Caco-2 (cell line): ENCODE results near the gene BORCS6. TPM values are rescaled to one million over a fixed set of nuclear protein-coding genes. Genes with fewer than 3 reads are reported as not detected.
A peak's percentile ranks its signal among the peaks of the same experiment; 100 is the strongest.

Experiments used
- BruUV-seq: library from RNA; stranded (reverse); fragments of 400-500 nt; replicated peaks from 2 replicates; lab custom pipeline; 2021; lab: Mats Ljungman, UMichigan
- CTCF ChIA-PET: fragments of 300-600 bp; sonication (Branson Sonifier 250); formaldehyde crosslinking; loops from one replicate; lab custom pipeline; 2022; ENCODE audit warnings: antibody characterized with exemption; lab: Charles Lee
- POLR2A ChIA-PET: fragments of 300-600 bp; sonication (Branson Sonifier 250); formaldehyde crosslinking; loops from one replicate; lab custom pipeline; 2022; ENCODE audit warnings: antibody characterized with exemption; lab: Charles Lee
- DNase-seq, 2 experiments: peaks; one replicate each; pipeline versions ENCODE4 v3.0.0 to v3.0.0-alpha.2; 2020 to 2022
- H3K27me3 ChIP-seq: replicated peaks from 2 replicates; pipeline ENCODE4 v1.6.0; 2011; ENCODE audit warnings: low read length; ENCODE audit not compliant: control insufficient read depth, insufficient read depth
- H3K36me3 ChIP-seq: 2 replicates; pipeline ENCODE4 v1.5.1; 2011; ENCODE audit warnings: low read length; ENCODE audit not compliant: control insufficient read depth, insufficient read depth
- H3K4me1 ChIP-seq: fragments of 250-450 bp; sonication (Bioruptor Pico); 2 replicates; pipeline ENCODE4 v1.5.1; 2020; ENCODE audit warnings: mild to moderate bottlenecking
- H3K4me3 ChIP-seq: 2 replicates; pipeline ENCODE4 v1.5.1; 2011; ENCODE audit warnings: low read depth, mild to moderate bottlenecking, control low read depth, low read length
- H3K9me3 ChIP-seq: fragments of 250-450 bp; sonication (Bioruptor Pico); 2 replicates; pipeline ENCODE4 v1.5.1; 2020; ENCODE audit warnings: mild to moderate bottlenecking, moderate library complexity
- H3K27ac Mint-ChIP-seq: one replicate; pipeline ENCODE4 v1.8.0; 2022; ENCODE audit warnings: mixed read lengths; ENCODE audit not compliant: unreplicated experiment
- H3K27me3 Mint-ChIP-seq: one replicate; pipeline ENCODE4 v1.8.0; 2022; ENCODE audit warnings: mixed read lengths; ENCODE audit not compliant: insufficient read depth, unreplicated experiment
- H3K36me3 Mint-ChIP-seq: one replicate; pipeline ENCODE4 v1.8.0; 2022; ENCODE audit warnings: mild to moderate bottlenecking, mixed read lengths; ENCODE audit not compliant: insufficient read depth, unreplicated experiment
- H3K4me1 Mint-ChIP-seq: one replicate; pipeline ENCODE4 v1.8.0; 2022; ENCODE audit warnings: low read depth, mixed read lengths; ENCODE audit not compliant: unreplicated experiment
- H3K4me3 Mint-ChIP-seq: one replicate; pipeline ENCODE4 v1.8.0; 2022; ENCODE audit warnings: mild to moderate bottlenecking, moderate library complexity, mixed read lengths; ENCODE audit not compliant: unreplicated experiment
- H3K9me3 Mint-ChIP-seq: one replicate; pipeline ENCODE4 v1.8.0; 2022; ENCODE audit warnings: mixed read lengths; ENCODE audit not compliant: unreplicated experiment
- intact Hi-C: fragments of 100-400 bp; cut with micrococcal nuclease; formaldehyde crosslinking; loops from one replicate; pipeline ENCODE4 v1.10.0; 2022; ENCODE audit not compliant: unreplicated experiment
- total RNA-seq: library from RNA; stranded (reverse); gene quantifications from 2 replicates; pipeline ENCODE4 v1.2.3, GENCODE V29; 2022
- TF ChIP-seq, protein P1 (sequence below), 2 experiments: fragments of 200-600 bp in 1 of 2; IDR thresholded peaks; 1 replicate in 1 of 2; 2 replicates in 1 of 2; pipeline versions ENCODE4 v1.5.1 to v1.8.0; 2011 to 2022; ENCODE audit warnings: antibody characterized with exemption in 1 of 2, control low read depth in 1 of 2, inconsistent platforms in 1 of 2, low read depth in 1 of 2, low read length in 1 of 2, mild to moderate bottlenecking in 1 of 2, moderate library complexity in 1 of 2; ENCODE audit not compliant: insufficient read depth in 1 of 2, severe bottlenecking in 1 of 2, unreplicated experiment in 1 of 2

BORCS6 gene
- total RNA-seq, 1 experiment from 2014 or later = 4.7 TPM

DNA sequence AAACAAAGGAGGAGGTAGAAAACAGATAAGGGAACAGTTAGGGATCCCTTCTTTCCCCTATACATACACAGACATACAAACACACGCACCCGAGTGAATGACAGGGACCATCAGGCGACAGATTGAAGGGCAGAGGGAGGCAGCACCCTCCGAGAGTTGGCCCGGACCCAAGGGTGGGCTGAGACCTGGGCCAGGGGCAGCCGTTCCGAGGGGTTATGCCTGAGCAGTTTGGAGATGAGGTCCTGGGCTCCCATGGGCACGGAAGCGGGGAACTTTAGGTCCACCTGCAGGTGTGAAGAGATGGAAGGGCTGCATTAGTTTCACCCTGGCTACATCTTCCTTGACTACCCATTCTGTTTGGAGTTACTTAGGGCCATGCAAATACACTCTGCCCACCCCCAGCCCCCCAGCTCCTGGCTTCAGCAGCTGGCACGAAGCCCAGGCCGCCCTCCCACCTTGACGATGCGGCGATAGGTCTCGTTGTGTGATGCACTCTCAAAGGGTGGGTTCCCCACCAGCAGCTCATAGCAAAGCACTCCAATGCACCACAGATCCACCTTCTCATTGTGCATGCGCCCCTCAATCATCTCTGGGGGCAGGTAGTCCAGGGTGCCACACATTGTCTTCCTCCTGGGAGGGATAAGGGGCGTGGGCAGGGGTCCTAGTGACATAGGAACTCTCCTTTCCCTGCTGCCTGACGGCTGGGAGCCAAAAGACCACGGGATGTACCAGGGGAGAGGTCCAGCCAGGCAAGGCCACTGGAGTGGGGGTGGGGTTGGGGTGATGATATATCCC is 15.0 kb upstream of the BORCS6 start:
- Mint-ChIP-seq H3K27ac (no peak overlapping the region), H3K27me3 (no peaks in the 10 kb centered on the region), H3K9me3 (no peaks in the 10 kb centered on the region), H3K4me1 (no peaks in the 10 kb centered on the region), H3K4me3 (no peak overlapping the region), H3K36me3 (peaks cover 58% of the 10 kb centered on the region)
- TF ChIP-seq, protein P1, sequence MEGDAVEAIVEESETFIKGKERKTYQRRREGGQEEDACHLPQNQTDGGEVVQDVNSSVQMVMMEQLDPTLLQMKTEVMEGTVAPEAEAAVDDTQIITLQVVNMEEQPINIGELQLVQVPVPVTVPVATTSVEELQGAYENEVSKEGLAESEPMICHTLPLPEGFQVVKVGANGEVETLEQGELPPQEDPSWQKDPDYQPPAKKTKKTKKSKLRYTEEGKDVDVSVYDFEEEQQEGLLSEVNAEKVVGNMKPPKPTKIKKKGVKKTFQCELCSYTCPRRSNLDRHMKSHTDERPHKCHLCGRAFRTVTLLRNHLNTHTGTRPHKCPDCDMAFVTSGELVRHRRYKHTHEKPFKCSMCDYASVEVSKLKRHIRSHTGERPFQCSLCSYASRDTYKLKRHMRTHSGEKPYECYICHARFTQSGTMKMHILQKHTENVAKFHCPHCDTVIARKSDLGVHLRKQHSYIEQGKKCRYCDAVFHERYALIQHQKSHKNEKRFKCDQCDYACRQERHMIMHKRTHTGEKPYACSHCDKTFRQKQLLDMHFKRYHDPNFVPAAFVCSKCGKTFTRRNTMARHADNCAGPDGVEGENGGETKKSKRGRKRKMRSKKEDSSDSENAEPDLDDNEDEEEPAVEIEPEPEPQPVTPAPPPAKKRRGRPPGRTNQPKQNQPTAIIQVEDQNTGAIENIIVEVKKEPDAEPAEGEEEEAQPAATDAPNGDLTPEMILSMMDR (IDR thresholded peaks at IDR 0.05; ENCODE audit: insufficient read depth in 1 of 2, low read depth in 1 of 2, low read length in 1 of 2, severe bottlenecking in 1 of 2, unreplicated experiment in 1 of 2) = no peak
- ChIA-PET CTCF (no interaction called here), POLR2A (no interaction called here)
- no peak overlapping the region for H3K4me3 ChIP-seq
- no peaks in the 10 kb centered on the region for H3K36me3 ChIP-seq
- no peak for DNase-seq
- intact Hi-C loops = no loop called here
- no peaks in the 10 kb centered on the region for H3K27me3 ChIP-seq
- no peaks in the 10 kb centered on the region for H3K9me3 ChIP-seq
- peaks cover 4% of the 10 kb centered on the region; the same call in 1 of the 2 replicates for H3K4me1 ChIP-seq
- no TSS peak for BruUV-seq

DNA sequence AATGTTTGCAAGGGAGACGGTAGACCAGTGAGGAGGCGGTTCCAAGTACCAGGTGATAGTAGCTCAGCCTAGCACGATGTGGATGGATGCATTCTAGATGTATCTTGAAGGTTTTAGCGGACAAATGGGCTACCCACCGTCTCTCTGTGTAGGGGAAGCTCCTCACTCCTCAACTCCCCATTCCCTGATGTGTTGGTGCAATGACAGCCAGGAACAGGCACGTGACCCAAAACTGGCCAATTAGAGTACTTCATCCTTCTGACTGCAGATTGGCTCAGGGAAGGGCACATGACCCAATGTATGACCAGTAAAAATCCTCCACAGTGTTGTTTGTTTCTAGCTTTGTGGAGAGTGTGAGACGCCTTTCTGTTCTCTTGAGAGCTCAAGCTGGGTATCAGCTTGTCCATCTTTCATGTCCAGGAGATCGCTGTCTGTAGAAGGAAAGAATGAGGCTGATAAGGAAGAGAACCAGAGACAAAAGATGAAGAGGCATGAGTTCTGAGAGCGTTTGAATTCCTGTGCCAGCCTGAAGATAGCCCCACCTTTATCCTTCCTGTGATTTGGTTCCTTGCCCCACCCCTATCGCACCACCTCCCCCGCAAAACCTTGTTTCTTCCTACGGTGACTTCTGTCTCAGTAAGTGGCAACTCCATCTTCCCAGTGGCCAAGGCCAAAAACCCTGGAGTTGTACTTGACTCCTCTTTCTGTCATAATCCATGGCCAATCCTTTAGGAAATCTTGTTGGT is 2.3 kb upstream of the BORCS6 start:
- H3K36me3 Mint-ChIP-seq = no peaks in the 10 kb centered on the region
- TF ChIP-seq, protein P1 (IDR thresholded peaks at IDR 0.05; ENCODE audit: insufficient read depth in 1 of 2, low read depth in 1 of 2, low read length in 1 of 2, severe bottlenecking in 1 of 2, unreplicated experiment in 1 of 2) = no peak
- Histone ChIP-seq H3K4me1 (peaks cover 13% of the 10 kb centered on the region), H3K9me3 (no peaks in the 10 kb centered on the region), H3K27me3 (no peaks in the 10 kb centered on the region), H3K4me3 (peak overlapping the region; percentile 40), H3K36me3 (no peaks in the 10 kb centered on the region)
- H3K4me3 Mint-ChIP-seq = no peak overlapping the region
- BruUV-seq = no TSS peak
- POLR2A ChIA-PET = interaction anchor here (0.5 to 1.6 kb wide), 8 partner anchors 18 to 136 kb away, joined by 3 to 14 read pairs (median 5); partner anchors contain the start of genes AURKB, CTC1 and SLC25A35
- CTCF ChIA-PET = interaction anchor here (0.8 kb wide), 1 partner anchor 30 kb away, joined by 3 read pairs; no protein-coding TSS in a partner anchor
- peak; percentile 80 to 86 for DNase-seq
- no peaks in the 10 kb centered on the region for H3K9me3 Mint-ChIP-seq
- intact Hi-C loops = loop anchor here (1.0 kb wide), 1 partner anchor 8 kb away; no protein-coding TSS in a partner anchor
- no peaks in the 10 kb centered on the region for H3K4me1 Mint-ChIP-seq
- no peak overlapping the region for H3K27ac Mint-ChIP-seq
- no peaks in the 10 kb centered on the region for H3K27me3 Mint-ChIP-seq

DNA sequence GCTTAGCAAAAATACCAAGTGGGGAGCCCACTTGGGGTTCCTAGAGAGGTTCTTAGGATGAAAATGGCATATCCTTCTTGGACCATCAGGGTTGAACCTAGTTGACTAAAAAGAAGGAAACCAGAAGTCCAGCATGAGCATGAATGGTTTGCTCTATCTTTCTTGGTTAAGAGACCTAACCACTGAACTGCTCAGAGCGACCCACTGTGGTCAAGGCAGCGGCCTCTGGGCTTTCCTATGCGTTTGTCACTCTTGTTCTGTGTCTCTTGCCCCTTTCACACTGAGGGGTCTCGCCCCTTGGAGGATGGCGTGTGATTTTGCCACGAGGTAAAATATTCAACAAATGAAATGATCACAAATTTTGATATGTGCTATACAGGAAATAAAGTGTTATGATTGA is 526 bp upstream of the BORCS6 start:
- intact Hi-C loops = no loop called here
- no peak overlapping the region for H3K4me3 Mint-ChIP-seq
- H3K4me1 ChIP-seq = peaks cover 13% of the 10 kb centered on the region
- no peaks in the 10 kb centered on the region for H3K36me3 Mint-ChIP-seq
- POLR2A ChIA-PET = interaction anchor here (0.5 to 1.1 kb wide), 8 partner anchors 8 to 469 kb away, joined by 3 to 17 read pairs (median 5); partner anchors contain the start of genes AURKB and SLC25A35
- TF ChIP-seq, protein P1 (IDR thresholded peaks at IDR 0.05; ENCODE audit: insufficient read depth in 1 of 2, low read depth in 1 of 2, low read length in 1 of 2, severe bottlenecking in 1 of 2, unreplicated experiment in 1 of 2) = no peak
- no peaks in the 10 kb centered on the region for H3K27me3 ChIP-seq
- H3K9me3 ChIP-seq = no peaks in the 10 kb centered on the region
- no peak overlapping the region; the same call in 1 of the 2 replicates for H3K4me3 ChIP-seq
- no peaks in the 10 kb centered on the region for H3K27me3 Mint-ChIP-seq
- H3K4me1 Mint-ChIP-seq = no peaks in the 10 kb centered on the region
- H3K27ac Mint-ChIP-seq = no peak overlapping the region
- no TSS peak for BruUV-seq
- CTCF ChIA-PET = interaction anchor here (0.7 to 1.0 kb wide), 3 partner anchors 13 to 31 kb away, joined by 3 to 4 read pairs (median 4); partner anchors contain the start of gene AURKB
- no peaks in the 10 kb centered on the region for H3K36me3 ChIP-seq
- H3K9me3 Mint-ChIP-seq = no peaks in the 10 kb centered on the region
- DNase-seq = no peak
